GM23338 (cell line): Measurements from ENCODE around the gene CHST15. TPM values are rescaled to one million over a fixed set of nuclear protein-coding genes. Genes with fewer than 3 reads are reported as not detected.

Experiments
- ATAC-seq: fragments of 200-7000 bp; cut with Tn5 transposase; 3 replicates; pipeline ENCODE4 v1.9.1; 2020
- DNase-seq: peaks from one replicate; pipeline ENCODE4 v3.0.0-alpha.2; 2015; ENCODE audit warnings: low spot score
- H2AFZ ChIP-seq: fragments of 200-600 bp; sonication (generic); 2 replicates; pipeline ENCODE4 v1.8.0; 2016; ENCODE audit warnings: antibody characterized with exemption, mild to moderate bottlenecking, moderate library complexity
- H3F3A ChIP-seq: fragments of 200-600 bp; sonication (generic); replicated peaks from 2 replicates; pipeline ENCODE4 v1.8.0; 2017; ENCODE audit warnings: antibody characterized with exemption, mixed run types, low read depth
- H3K27ac ChIP-seq: fragments of 200-600 bp; sonication (generic); 2 replicates; pipeline ENCODE4 v1.6.1; 2016; ENCODE audit warnings: low read depth
- H3K27me3 ChIP-seq: fragments of 200-600 bp; sonication (generic); 2 replicates; pipeline ENCODE4 v1.8.0; 2016; ENCODE audit warnings: mild to moderate bottlenecking, mixed run types, moderate library complexity; ENCODE audit not compliant: insufficient read depth
- H3K36me3 ChIP-seq: fragments of 200-600 bp; sonication (generic); 2 replicates; pipeline ENCODE4 v1.8.0; 2016; ENCODE audit warnings: mild to moderate bottlenecking; ENCODE audit not compliant: insufficient read depth
- H3K4me1 ChIP-seq: fragments of 200-600 bp; sonication (generic); 2 replicates; pipeline ENCODE4 v1.8.0; 2016; ENCODE audit warnings: mild to moderate bottlenecking, moderate library complexity; ENCODE audit not compliant: insufficient read depth
- H3K4me2 ChIP-seq: fragments of 200-600 bp; sonication (generic); 2 replicates; pipeline ENCODE4 v1.7.1; 2017; ENCODE audit warnings: mixed run types
- H3K4me3 ChIP-seq: fragments of 200-600 bp; sonication (generic); 2 replicates; pipeline ENCODE4 v1.6.1; 2016; ENCODE audit warnings: mixed run types
- H3K79me2 ChIP-seq: fragments of 200-600 bp; sonication (generic); replicated peaks from 2 replicates; pipeline ENCODE4 v1.8.0; 2017; ENCODE audit warnings: mild to moderate bottlenecking; ENCODE audit not compliant: insufficient read depth
- H3K9me2 ChIP-seq: fragments of 200-600 bp; sonication (generic); 2 replicates; pipeline ENCODE4 v1.8.0; 2017; ENCODE audit not compliant: insufficient read depth
- H4K20me1 ChIP-seq: fragments of 200-600 bp; sonication (generic); replicated peaks from 2 replicates; pipeline ENCODE4 v1.8.0; 2017; ENCODE audit warnings: mild to moderate bottlenecking; ENCODE audit not compliant: insufficient read depth
- H3K27ac Mint-ChIP-seq: 2 replicates; pipeline ENCODE4 v1.8.0; 2020; ENCODE audit warnings: inconsistent platforms, mild to moderate bottlenecking, moderate library complexity, mixed read lengths
- H3K27me3 Mint-ChIP-seq: 3 replicates; pipeline ENCODE4 v1.8.0; 2022; ENCODE audit warnings: low read depth, mild to moderate bottlenecking, moderate library complexity, mixed read lengths, inconsistent platforms; ENCODE audit not compliant: insufficient read depth, poor library complexity
- H3K36me3 Mint-ChIP-seq: 3 replicates; pipeline ENCODE4 v1.8.0; 2021; ENCODE audit warnings: low read depth, mild to moderate bottlenecking, inconsistent platforms, moderate library complexity, mixed read lengths
- H3K4me1 Mint-ChIP-seq: 3 replicates; pipeline ENCODE4 v1.8.0; 2020; ENCODE audit warnings: mild to moderate bottlenecking, inconsistent platforms, mixed read lengths
- H3K4me3 Mint-ChIP-seq: 3 replicates; pipeline ENCODE4 v1.8.0; 2021; ENCODE audit warnings: moderate library complexity, mild to moderate bottlenecking, inconsistent platforms, mixed read lengths
- H3K9me3 Mint-ChIP-seq: 3 replicates; pipeline ENCODE4 v1.8.0; 2020; ENCODE audit warnings: moderate library complexity, mild to moderate bottlenecking, inconsistent platforms, mixed read lengths
- CREB1 ChIP-seq: fragments of 250-450 bp; sonication (Bioruptor Pico); IDR thresholded peaks from 2 replicates; pipeline ENCODE4 v1.5.0; 2020; ENCODE audit warnings: low read depth, mild to moderate bottlenecking, moderate library complexity
- CTCF ChIP-seq, 2 experiments: fragments of 200-600 bp in 1 of 2; sonication (generic) in 1 of 2; conservative IDR thresholded peaks; 2 replicates each; pipeline versions ENCODE4 v1.5.1 to v1.6.1; 2016 to 2017; ENCODE audit warnings: antibody characterized with exemption in 2 of 2, low read depth in 2 of 2, mild to moderate bottlenecking in 2 of 2, moderate library complexity in 1 of 2
- EZH2 ChIP-seq: fragments of 200-600 bp; sonication (generic); IDR thresholded peaks from one replicate; pipeline ENCODE4 v1.8.0; 2017; ENCODE audit warnings: antibody characterized with exemption, mild to moderate bottlenecking, low read depth; ENCODE audit not compliant: unreplicated experiment
- EZH2phosphoT487 ChIP-seq: fragments of 200-600 bp; sonication (generic); IDR thresholded peaks from one replicate; pipeline ENCODE4 v1.8.1; 2018; ENCODE audit warnings: antibody characterized with exemption; ENCODE audit not compliant: unreplicated experiment
- JUNB ChIP-seq: IDR thresholded peaks from one replicate; pipeline ENCODE4 v1.6.1; 2016; ENCODE audit warnings: antibody characterized with exemption; ENCODE audit not compliant: unreplicated experiment
- NANOG ChIP-seq: IDR thresholded peaks from 2 replicates; pipeline ENCODE4 v1.6.1; 2016; ENCODE audit warnings: antibody characterized with exemption, borderline replicate concordance
- POLR2AphosphoS5 ChIP-seq: IDR thresholded peaks from 2 replicates; pipeline ENCODE4 v1.6.1; 2016; ENCODE audit warnings: antibody characterized with exemption, low read depth
- STAT1 ChIP-seq: IDR thresholded peaks from one replicate; pipeline ENCODE4 v1.6.1; 2016; ENCODE audit warnings: antibody characterized with exemption; ENCODE audit not compliant: unreplicated experiment
- ZNF114 ChIP-seq: fragments of 250-450 bp; sonication (Bioruptor Pico); IDR thresholded peaks from 2 replicates; pipeline ENCODE4 v1.5.0; 2020; ENCODE audit warnings: mild to moderate bottlenecking, moderate library complexity
- ZNF331 ChIP-seq: fragments of 250-450 bp; sonication (Bioruptor Pico); IDR thresholded peaks from 2 replicates; pipeline ENCODE4 v1.5.0; 2020; ENCODE audit warnings: low read depth, mild to moderate bottlenecking, moderate library complexity
- polyA plus RNA-seq: library from polyadenylated mRNA; unstranded; fragments of >200 nt; fragmentation: Nextera tagmentation; extraction: Ambion mirVana; gene quantifications from 2 replicates; pipeline ENCODE4 v1.2.1, GENCODE V29; 2016
- total RNA-seq: library from RNA; depleted of rRNA; stranded (reverse); fragments of >200 nt; shearing (Covaris generic); gene quantifications from 2 replicates; pipeline ENCODE4 v1.2.3, GENCODE V29; 2014
- TF ChIP-seq, protein P1 (sequence below): IDR thresholded peaks from one replicate; pipeline ENCODE4 v1.6.1; 2018; ENCODE audit warnings: antibody characterized with exemption; ENCODE audit not compliant: unreplicated experiment
- TF ChIP-seq, protein P2 (sequence below): IDR thresholded peaks from 2 replicates; pipeline ENCODE4 v1.6.1; 2016; ENCODE audit warnings: antibody characterized with exemption
- TF ChIP-seq, protein P3 (sequence below): fragments of 250-450 bp; sonication (Bioruptor Pico); IDR thresholded peaks from 2 replicates; pipeline ENCODE4 v1.5.0; 2020; ENCODE audit warnings: mild to moderate bottlenecking, moderate library complexity

The CHST15 gene
- total and polyA plus RNA-seq, 2 experiments from 2014 or later = 2.6 to 11.2 TPM

DNA sequence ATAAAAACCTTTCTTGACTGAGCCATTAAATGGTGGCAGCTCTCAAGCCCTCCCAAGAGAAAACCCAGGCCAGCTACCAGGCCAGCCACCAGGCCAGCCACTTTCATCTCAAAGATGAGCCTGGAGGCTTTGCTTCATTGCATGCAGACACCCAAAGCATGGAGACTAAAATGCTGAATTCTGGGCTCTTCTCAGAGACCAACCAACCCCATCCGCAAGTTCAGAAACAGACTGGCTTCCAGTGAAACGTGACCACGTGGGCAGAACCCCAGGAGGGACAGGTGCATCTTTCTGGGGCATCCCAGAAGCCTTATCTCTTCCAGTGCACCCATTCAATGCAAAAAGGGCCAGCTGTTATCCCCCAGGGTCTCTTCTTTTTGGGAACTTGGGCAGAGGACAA, 20.9 kb downstream of the CHST15 start:
- H3K9me2 ChIP-seq = no peaks in the 10 kb centered on the region
- peaks cover 11% of the 10 kb centered on the region for H3K27me3 Mint-ChIP-seq
- H3K27ac ChIP-seq = no peak overlapping the region
- TF ChIP-seq, protein P1, sequence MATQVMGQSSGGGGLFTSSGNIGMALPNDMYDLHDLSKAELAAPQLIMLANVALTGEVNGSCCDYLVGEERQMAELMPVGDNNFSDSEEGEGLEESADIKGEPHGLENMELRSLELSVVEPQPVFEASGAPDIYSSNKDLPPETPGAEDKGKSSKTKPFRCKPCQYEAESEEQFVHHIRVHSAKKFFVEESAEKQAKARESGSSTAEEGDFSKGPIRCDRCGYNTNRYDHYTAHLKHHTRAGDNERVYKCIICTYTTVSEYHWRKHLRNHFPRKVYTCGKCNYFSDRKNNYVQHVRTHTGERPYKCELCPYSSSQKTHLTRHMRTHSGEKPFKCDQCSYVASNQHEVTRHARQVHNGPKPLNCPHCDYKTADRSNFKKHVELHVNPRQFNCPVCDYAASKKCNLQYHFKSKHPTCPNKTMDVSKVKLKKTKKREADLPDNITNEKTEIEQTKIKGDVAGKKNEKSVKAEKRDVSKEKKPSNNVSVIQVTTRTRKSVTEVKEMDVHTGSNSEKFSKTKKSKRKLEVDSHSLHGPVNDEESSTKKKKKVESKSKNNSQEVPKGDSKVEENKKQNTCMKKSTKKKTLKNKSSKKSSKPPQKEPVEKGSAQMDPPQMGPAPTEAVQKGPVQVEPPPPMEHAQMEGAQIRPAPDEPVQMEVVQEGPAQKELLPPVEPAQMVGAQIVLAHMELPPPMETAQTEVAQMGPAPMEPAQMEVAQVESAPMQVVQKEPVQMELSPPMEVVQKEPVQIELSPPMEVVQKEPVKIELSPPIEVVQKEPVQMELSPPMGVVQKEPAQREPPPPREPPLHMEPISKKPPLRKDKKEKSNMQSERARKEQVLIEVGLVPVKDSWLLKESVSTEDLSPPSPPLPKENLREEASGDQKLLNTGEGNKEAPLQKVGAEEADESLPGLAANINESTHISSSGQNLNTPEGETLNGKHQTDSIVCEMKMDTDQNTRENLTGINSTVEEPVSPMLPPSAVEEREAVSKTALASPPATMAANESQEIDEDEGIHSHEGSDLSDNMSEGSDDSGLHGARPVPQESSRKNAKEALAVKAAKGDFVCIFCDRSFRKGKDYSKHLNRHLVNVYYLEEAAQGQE = no peak
- TF ChIP-seq EZH2 (no peak), STAT1 (no peak), NANOG (no peak), JUNB (no peak), EZH2phosphoT487 (no peak), POLR2AphosphoS5 (no peak), CTCF (conservative IDR thresholded peaks at IDR 0.05; ENCODE audit: low read depth in 2 of 2) (no peak), CREB1 (no peak), ZNF331 (CRISPR knock-in tag) (no peak), ZNF114 (no peak)
- TF ChIP-seq, protein P2, sequence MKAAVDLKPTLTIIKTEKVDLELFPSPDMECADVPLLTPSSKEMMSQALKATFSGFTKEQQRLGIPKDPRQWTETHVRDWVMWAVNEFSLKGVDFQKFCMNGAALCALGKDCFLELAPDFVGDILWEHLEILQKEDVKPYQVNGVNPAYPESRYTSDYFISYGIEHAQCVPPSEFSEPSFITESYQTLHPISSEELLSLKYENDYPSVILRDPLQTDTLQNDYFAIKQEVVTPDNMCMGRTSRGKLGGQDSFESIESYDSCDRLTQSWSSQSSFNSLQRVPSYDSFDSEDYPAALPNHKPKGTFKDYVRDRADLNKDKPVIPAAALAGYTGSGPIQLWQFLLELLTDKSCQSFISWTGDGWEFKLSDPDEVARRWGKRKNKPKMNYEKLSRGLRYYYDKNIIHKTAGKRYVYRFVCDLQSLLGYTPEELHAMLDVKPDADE = no peak
- TF ChIP-seq, protein P3, sequence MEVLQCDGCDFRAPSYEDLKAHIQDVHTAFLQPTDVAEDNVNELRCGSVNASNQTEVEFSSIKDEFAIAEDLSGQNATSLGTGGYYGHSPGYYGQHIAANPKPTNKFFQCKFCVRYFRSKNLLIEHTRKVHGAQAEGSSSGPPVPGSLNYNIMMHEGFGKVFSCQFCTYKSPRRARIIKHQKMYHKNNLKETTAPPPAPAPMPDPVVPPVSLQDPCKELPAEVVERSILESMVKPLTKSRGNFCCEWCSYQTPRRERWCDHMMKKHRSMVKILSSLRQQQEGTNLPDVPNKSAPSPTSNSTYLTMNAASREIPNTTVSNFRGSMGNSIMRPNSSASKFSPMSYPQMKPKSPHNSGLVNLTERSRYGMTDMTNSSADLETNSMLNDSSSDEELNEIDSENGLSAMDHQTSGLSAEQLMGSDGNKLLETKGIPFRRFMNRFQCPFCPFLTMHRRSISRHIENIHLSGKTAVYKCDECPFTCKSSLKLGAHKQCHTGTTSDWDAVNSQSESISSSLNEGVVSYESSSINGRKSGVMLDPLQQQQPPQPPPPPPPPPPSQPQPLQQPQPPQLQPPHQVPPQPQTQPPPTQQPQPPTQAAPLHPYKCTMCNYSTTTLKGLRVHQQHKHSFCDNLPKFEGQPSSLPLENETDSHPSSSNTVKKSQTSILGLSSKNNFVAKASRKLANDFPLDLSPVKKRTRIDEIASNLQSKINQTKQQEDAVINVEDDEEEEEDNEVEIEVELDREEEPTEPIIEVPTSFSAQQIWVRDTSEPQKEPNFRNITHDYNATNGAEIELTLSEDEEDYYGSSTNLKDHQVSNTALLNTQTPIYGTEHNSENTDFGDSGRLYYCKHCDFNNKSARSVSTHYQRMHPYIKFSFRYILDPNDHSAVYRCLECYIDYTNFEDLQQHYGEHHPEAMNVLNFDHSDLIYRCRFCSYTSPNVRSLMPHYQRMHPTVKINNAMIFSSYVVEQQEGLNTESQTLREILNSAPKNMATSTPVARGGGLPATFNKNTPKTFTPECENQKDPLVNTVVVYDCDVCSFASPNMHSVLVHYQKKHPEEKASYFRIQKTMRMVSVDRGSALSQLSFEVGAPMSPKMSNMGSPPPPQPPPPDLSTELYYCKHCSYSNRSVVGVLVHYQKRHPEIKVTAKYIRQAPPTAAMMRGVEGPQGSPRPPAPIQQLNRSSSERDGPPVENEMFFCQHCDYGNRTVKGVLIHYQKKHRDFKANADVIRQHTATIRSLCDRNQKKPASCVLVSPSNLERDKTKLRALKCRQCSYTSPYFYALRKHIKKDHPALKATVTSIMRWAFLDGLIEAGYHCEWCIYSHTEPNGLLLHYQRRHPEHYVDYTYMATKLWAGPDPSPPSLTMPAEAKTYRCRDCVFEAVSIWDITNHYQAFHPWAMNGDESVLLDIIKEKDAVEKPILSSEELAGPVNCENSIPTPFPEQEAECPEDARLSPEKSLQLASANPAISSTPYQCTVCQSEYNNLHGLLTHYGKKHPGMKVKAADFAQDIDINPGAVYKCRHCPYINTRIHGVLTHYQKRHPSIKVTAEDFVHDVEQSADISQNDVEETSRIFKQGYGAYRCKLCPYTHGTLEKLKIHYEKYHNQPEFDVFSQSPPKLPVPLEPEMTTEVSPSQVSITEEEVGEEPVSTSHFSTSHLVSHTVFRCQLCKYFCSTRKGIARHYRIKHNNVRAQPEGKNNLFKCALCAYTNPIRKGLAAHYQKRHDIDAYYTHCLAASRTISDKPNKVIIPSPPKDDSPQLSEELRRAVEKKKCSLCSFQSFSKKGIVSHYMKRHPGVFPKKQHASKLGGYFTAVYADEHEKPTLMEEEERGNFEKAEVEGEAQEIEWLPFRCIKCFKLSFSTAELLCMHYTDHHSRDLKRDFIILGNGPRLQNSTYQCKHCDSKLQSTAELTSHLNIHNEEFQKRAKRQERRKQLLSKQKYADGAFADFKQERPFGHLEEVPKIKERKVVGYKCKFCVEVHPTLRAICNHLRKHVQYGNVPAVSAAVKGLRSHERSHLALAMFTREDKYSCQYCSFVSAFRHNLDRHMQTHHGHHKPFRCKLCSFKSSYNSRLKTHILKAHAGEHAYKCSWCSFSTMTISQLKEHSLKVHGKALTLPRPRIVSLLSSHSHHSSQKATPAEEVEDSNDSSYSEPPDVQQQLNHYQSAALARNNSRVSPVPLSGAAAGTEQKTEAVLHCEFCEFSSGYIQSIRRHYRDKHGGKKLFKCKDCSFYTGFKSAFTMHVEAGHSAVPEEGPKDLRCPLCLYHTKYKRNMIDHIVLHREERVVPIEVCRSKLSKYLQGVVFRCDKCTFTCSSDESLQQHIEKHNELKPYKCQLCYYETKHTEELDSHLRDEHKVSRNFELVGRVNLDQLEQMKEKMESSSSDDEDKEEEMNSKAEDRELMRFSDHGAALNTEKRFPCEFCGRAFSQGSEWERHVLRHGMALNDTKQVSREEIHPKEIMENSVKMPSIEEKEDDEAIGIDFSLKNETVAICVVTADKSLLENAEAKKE (CRISPR knock-in tag) = no peak
- H4K20me1 ChIP-seq = no peaks in the 10 kb centered on the region
- H3K36me3 Mint-ChIP-seq = no peaks in the 10 kb centered on the region
- no peak overlapping the region for H3K4me3 ChIP-seq
- H3K79me2 ChIP-seq = peaks cover 6% of the 10 kb centered on the region; the same call in 1 of the 2 replicates
- no peak overlapping the region for H2AFZ ChIP-seq
- H3K4me1 ChIP-seq = peaks cover 17% of the 10 kb centered on the region
- no peak overlapping the region for H3K27ac Mint-ChIP-seq
- H3K36me3 ChIP-seq = no peaks in the 10 kb centered on the region
- no peak overlapping the region for H3K4me3 Mint-ChIP-seq
- H3F3A ChIP-seq = no peaks in the 10 kb centered on the region
- DNase-seq (no peak), ATAC-seq (no peak)
- peaks cover 59% of the 10 kb centered on the region for H3K4me1 Mint-ChIP-seq
- H3K9me3 Mint-ChIP-seq = no peaks in the 10 kb centered on the region
- H3K27me3 ChIP-seq = no peaks in the 10 kb centered on the region
- no peak overlapping the region for H3K4me2 ChIP-seq
